ENCODE measurements around the gene PPM1E. TPM values are rescaled to one million over a fixed set of nuclear protein-coding genes. Genes with fewer than 3 reads are reported as not detected.

Gene PPM1E
- total and polyA plus RNA-seq, 2 donors (not counting 1 experiment from before 2014, with no cell fraction given): not detected

GRCh38 chr17:58966208-58966607, 210.6 kb downstream of the PPM1E start:
- Histone ChIP-seq H3K9me3 (ENCODE audit: control extremely low read depth in 1 of 3, control insufficient read depth in 2 of 3, insufficient read depth in 1 of 3, low read length in 2 of 3) (no peaks in the 10 kb centered on the region), H3K4me3 (ENCODE audit: control extremely low read depth in 1 of 5, extremely low read depth in 1 of 5, insufficient read depth in 1 of 5, low read depth in 2 of 5, low read length in 4 of 5) (no peak overlapping the region), H3K9ac (ENCODE audit: low read length) (no peak overlapping the region), H3K27me3 (replicated peaks in 1 of 4; ENCODE audit: control extremely low read depth in 1 of 4, control insufficient read depth in 3 of 4, insufficient read depth in 4 of 4, low read length in 3 of 4) (no peaks in the 10 kb centered on the region), H3K4me2 (replicated peaks; ENCODE audit: low read depth, low read length, poor library complexity, severe bottlenecking) (no peak overlapping the region), H2AFZ (ENCODE audit: insufficient read depth, low read depth, low read length, poor library complexity, severe bottlenecking) (no peak overlapping the region), H3K36me3 (replicated peaks in 1 of 2; ENCODE audit: control extremely low read depth in 1 of 2, control insufficient read depth in 1 of 2, extremely low read depth in 1 of 2, insufficient read depth in 2 of 2, low read length in 1 of 2) (no peaks in the 10 kb centered on the region), H3K27ac (ENCODE audit: low read length in 2 of 2) (no peak overlapping the region), H4K20me1 (ENCODE audit: control insufficient read depth, insufficient read depth, low read length, poor library complexity, severe bottlenecking) (no peaks in the 10 kb centered on the region), H3K79me2 (ENCODE audit: control insufficient read depth, insufficient read depth, low read length) (no peaks in the 10 kb centered on the region), H3K4me1 (ENCODE audit: control insufficient read depth in 2 of 2, insufficient read depth in 2 of 2, low read length in 2 of 2) (no peaks in the 10 kb centered on the region)
- TF ChIP-seq CTCF (IDR thresholded peaks at IDR 0.05): no peak
- TF ChIP-seq EZH2 (IDR thresholded peaks at IDR 0.05; ENCODE audit: borderline replicate concordance, insufficient read depth, low read depth, low read length, poor library complexity, severe bottlenecking): no peak
- no CpG with 5 or more reads among the region's 3 CpGs for WGBS (ENCODE audit: insufficient coverage)
- CTCF ChIA-PET: interaction anchor here (1.1 kb wide), 1 partner anchor 255 kb away, joined by 3 read pairs; no protein-coding TSS in a partner anchor
- H3K9me3 Mint-ChIP-seq (ENCODE audit: insufficient read depth): no peaks in the 10 kb centered on the region
- intact Hi-C loops (cut with micrococcal nuclease): no loop called here
- ATAC-seq (ENCODE audit: low read depth): no peak
- no peaks in the 10 kb centered on the region for H3K27me3 Mint-ChIP-seq
- DNase-seq: no peak
- no peak overlapping the region for H3K27ac Mint-ChIP-seq
- no peak overlapping the region for H3K4me3 Mint-ChIP-seq
- POLR2A ChIA-PET: no interaction called here
- peaks cover 4% of the 10 kb centered on the region for H3K4me1 Mint-ChIP-seq

- TF ChIP-seq CTCF (IDR thresholded peaks at IDR 0.05) (no peak), EZH2 (IDR thresholded peaks at IDR 0.05; ENCODE audit: borderline replicate concordance, insufficient read depth, low read depth, low read length, poor library complexity, severe bottlenecking) (no peak)
These were observed 212.9 kb downstream of the PPM1E start for GRCh38 chr17:58968426-58969061.

More at GRCh38 chr17:58968426-58969061, 212.9 kb downstream of the PPM1E start:
- H3K9me3 Mint-ChIP-seq (ENCODE audit: insufficient read depth): no peaks in the 10 kb centered on the region
- no peak overlapping the region for H3K4me2 ChIP-seq (replicated peaks; ENCODE audit: low read depth, low read length, poor library complexity, severe bottlenecking)
- no peaks in the 10 kb centered on the region for H3K9me3 ChIP-seq (ENCODE audit: control extremely low read depth in 1 of 3, control insufficient read depth in 2 of 3, insufficient read depth in 1 of 3, low read length in 2 of 3)
- H3K36me3 ChIP-seq (replicated peaks in 1 of 2; ENCODE audit: control extremely low read depth in 1 of 2, control insufficient read depth in 1 of 2, extremely low read depth in 1 of 2, insufficient read depth in 2 of 2, low read length in 1 of 2): no peaks in the 10 kb centered on the region
- H3K4me3 ChIP-seq (ENCODE audit: control extremely low read depth in 1 of 5, extremely low read depth in 1 of 5, insufficient read depth in 1 of 5, low read depth in 2 of 5, low read length in 4 of 5): no peak overlapping the region
- no peaks in the 10 kb centered on the region for H3K4me1 ChIP-seq (ENCODE audit: control insufficient read depth in 2 of 2, insufficient read depth in 2 of 2, low read length in 2 of 2)
- CTCF ChIA-PET: no interaction called here
- H4K20me1 ChIP-seq (ENCODE audit: control insufficient read depth, insufficient read depth, low read length, poor library complexity, severe bottlenecking): no peaks in the 10 kb centered on the region
- no peak overlapping the region for H2AFZ ChIP-seq (ENCODE audit: insufficient read depth, low read depth, low read length, poor library complexity, severe bottlenecking)
- ATAC-seq (ENCODE audit: low read depth) (no peak), DNase-seq (no peak)
- WGBS (ENCODE audit: insufficient coverage): 84% methylated on average over 2 of the region's 4 CpGs
- no peak overlapping the region for H3K27ac ChIP-seq (ENCODE audit: low read length in 2 of 2)
- no peaks in the 10 kb centered on the region for H3K27me3 ChIP-seq (replicated peaks in 1 of 4; ENCODE audit: control extremely low read depth in 1 of 4, control insufficient read depth in 3 of 4, insufficient read depth in 4 of 4, low read length in 3 of 4)
- POLR2A ChIA-PET: no interaction called here
- H3K9ac ChIP-seq (ENCODE audit: low read length): no peak overlapping the region
- H3K27ac Mint-ChIP-seq: no peak overlapping the region
- H3K4me1 Mint-ChIP-seq: peaks cover 4% of the 10 kb centered on the region
- intact Hi-C loops (cut with micrococcal nuclease): no loop called here
- H3K4me3 Mint-ChIP-seq: no peak overlapping the region
- H3K79me2 ChIP-seq (ENCODE audit: control insufficient read depth, insufficient read depth, low read length): no peaks in the 10 kb centered on the region
- H3K27me3 Mint-ChIP-seq: no peaks in the 10 kb centered on the region

Measured in B cell (primary cell).